Measurements from ENCODE around the gene THOC1.

DNA sequence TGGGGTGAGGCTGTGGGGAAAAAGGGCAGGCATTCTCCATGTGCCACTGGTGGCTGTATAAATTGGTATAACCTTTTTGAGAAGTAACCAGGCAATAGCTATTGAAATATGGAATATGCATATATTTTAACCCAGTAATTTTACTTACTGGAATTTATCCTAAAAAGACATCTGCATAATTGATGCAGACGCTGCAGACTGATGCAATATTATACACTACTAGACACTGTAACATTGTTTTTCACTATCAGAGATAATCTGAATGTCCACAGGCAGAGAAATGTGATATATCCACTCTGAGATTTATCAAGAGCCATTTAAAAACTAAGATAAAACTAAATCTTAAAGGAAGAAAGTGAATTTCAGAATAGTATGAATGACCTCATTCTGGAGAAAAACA lies 14.7 kb downstream of the THOC1 start:
- TF ChIP-seq YY1 (IDR thresholded peaks at IDR 0.05; ENCODE audit: insufficient read depth, insufficient read length) (no peak), SUZ12 (IDR thresholded peaks at IDR 0.05; ENCODE audit: extremely low read depth, insufficient read depth, insufficient read length) (no peak), ZNF274 (IDR thresholded peaks at IDR 0.05; ENCODE audit: low read depth, low read length) (no peak)
